Tibial nerve (tissue), 4 donors: ENCODE measurements around the gene PPP1R16B. TPM values are rescaled to one million over a fixed set of nuclear protein-coding genes. Genes with fewer than 3 reads are reported as not detected.

Experiments used
- DNase-seq, 2 donors: peaks; one replicate each; pipeline ENCODE4 v3.0.0-alpha.2; 2019; ENCODE audit warnings: low spot score in 2 of 2
- H3K27ac ChIP-seq, 4 donors: fragments of 200-600 bp; sonication (generic) in 3 of 4; one replicate each; pipeline ENCODE4 v1.5.1; 2017 to 2019; ENCODE audit warnings: mild to moderate bottlenecking in 1 of 4
- H3K27me3 ChIP-seq, 2 donors: fragments of 200-600 bp; sonication (generic) in 1 of 2; one replicate each; pipeline versions ENCODE4 v1.5.1 to v1.6.0; 2017 to 2019
- H3K36me3 ChIP-seq, 3 donors: fragments of 200-600 bp; sonication (generic); one replicate each; pipeline ENCODE4 v1.5.1; 2018 to 2019
- H3K4me1 ChIP-seq, 4 donors: fragments of 200-600 bp; sonication (generic) in 3 of 4; one replicate each; pipeline ENCODE4 v1.5.1; 2017 to 2019
- H3K4me3 ChIP-seq, 4 donors: fragments of 200-600 bp; sonication (generic) in 3 of 4; one replicate each; pipeline ENCODE4 v1.5.1; 2017 to 2019; ENCODE audit warnings: mild to moderate bottlenecking in 1 of 4, moderate library complexity in 1 of 4
- H3K9me3 ChIP-seq, 4 donors: fragments of 200-600 bp; sonication (generic) in 3 of 4; one replicate each; pipeline ENCODE4 v1.5.1; 2017 to 2019
- EP300 ChIP-seq, 2 donors: sonication (generic); formaldehyde crosslinking; IDR thresholded peaks; one replicate each; pipeline ENCODE4 v1.6.1; 2017; ENCODE audit warnings: antibody characterized with exemption in 2 of 2, mild to moderate bottlenecking in 1 of 2
- POLR2A ChIP-seq, 2 donors: fragments of 450-650 bp; IDR thresholded peaks; one replicate each; pipeline ENCODE4 v1.6.1; 2017; ENCODE audit warnings: antibody characterized with exemption in 2 of 2, mild to moderate bottlenecking in 2 of 2, moderate library complexity in 2 of 2
- WGBS, 2 donors: methylation state at CpG; one replicate each; pipeline ENCODE4 v1.1.5; 2018; 5-methylcytosine and 5-hydroxymethylcytosine counted together
- total RNA-seq, 4 donors: library from RNA; depleted of rRNA; stranded (reverse); fragments of >200 nt; gene quantifications; one replicate each; pipeline ENCODE4 v1.1.0, GENCODE V29; 2016
- TF ChIP-seq, protein P1 (sequence below), 5 experiments: fragments of 200-600 bp in 3 of 5; fragments of 450-650 bp in 2 of 5; sonication (generic) in 3 of 5; IDR thresholded peaks; one replicate each; pipeline ENCODE4 v1.5.1; 2016 to 2019; ENCODE audit warnings: antibody characterized with exemption in 5 of 5, mild to moderate bottlenecking in 3 of 5, moderate library complexity in 2 of 5

PPP1R16B gene
- total RNA-seq, 4 donors from 2014 or later = 2.1 to 5.7 (median 4.6) TPM

- H3K27ac ChIP-seq = no peak overlapping the region
- H3K4me3 ChIP-seq = no peak overlapping the region
- 85 to 86% methylated on average over 13 of the region's 13 CpGs for WGBS, 2 donors
- no peak for DNase-seq
- H3K4me1 ChIP-seq = no peaks in the 10 kb centered on the region
- H3K36me3 ChIP-seq = peaks cover 0 to 12% (median 0%) of the 10 kb centered on the region in 3 donors
- peaks cover 0 to 4% of the 10 kb centered on the region in 2 donors for H3K27me3 ChIP-seq
- no peak for TF ChIP-seq POLR2A (IDR thresholded peaks at IDR 0.05)
- TF ChIP-seq, protein P1, sequence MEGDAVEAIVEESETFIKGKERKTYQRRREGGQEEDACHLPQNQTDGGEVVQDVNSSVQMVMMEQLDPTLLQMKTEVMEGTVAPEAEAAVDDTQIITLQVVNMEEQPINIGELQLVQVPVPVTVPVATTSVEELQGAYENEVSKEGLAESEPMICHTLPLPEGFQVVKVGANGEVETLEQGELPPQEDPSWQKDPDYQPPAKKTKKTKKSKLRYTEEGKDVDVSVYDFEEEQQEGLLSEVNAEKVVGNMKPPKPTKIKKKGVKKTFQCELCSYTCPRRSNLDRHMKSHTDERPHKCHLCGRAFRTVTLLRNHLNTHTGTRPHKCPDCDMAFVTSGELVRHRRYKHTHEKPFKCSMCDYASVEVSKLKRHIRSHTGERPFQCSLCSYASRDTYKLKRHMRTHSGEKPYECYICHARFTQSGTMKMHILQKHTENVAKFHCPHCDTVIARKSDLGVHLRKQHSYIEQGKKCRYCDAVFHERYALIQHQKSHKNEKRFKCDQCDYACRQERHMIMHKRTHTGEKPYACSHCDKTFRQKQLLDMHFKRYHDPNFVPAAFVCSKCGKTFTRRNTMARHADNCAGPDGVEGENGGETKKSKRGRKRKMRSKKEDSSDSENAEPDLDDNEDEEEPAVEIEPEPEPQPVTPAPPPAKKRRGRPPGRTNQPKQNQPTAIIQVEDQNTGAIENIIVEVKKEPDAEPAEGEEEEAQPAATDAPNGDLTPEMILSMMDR (IDR thresholded peaks at IDR 0.05) = no peak
- no peak for TF ChIP-seq EP300 (IDR thresholded peaks at IDR 0.05)
- H3K9me3 ChIP-seq = peaks cover 0 to 12% (median 0%) of the 10 kb centered on the region in 4 donors
Measured at GRCh38 chr20:38900606-38901005, 95.1 kb downstream of the PPP1R16B start.

- WGBS, 2 donors = 90 to 92% methylated on average over 8 of the region's 8 CpGs
- DNase-seq = no peak
- Histone ChIP-seq H3K27me3 (peaks cover 0 to 4% of the 10 kb centered on the region in 2 donors), H3K36me3 (peaks cover 0 to 16% (median 0%) of the 10 kb centered on the region in 3 donors), H3K27ac (no peak overlapping the region), H3K4me3 (no peak overlapping the region), H3K4me1 (no peaks in the 10 kb centered on the region), H3K9me3 (peaks cover 0 to 15% (median 0%) of the 10 kb centered on the region in 4 donors)
- TF ChIP-seq EP300 (IDR thresholded peaks at IDR 0.05) (no peak), POLR2A (IDR thresholded peaks at IDR 0.05) (no peak)
- TF ChIP-seq, protein P1 (IDR thresholded peaks at IDR 0.05) = no peak
Measured at GRCh38 chr20:38902601-38903000, 97.1 kb downstream of the PPP1R16B start.

DNA sequence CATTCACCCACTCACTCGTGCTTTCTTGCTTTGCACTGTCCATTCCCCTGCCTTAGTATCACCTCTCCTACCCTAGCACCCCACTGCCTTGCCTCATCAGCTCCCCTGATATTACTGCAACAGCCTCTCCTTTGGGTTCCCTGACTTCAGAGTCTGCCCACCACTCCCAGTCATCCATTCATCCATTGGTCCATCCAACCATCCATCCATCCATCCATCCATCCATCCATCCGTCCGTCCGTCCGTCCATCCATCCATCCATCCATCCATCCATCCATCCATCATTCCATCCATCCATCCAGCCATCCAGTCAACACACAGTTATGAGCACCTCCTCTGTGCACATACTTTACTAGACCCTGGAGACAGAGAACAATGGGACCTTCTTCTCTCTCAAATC lies 97.8 kb downstream of the PPP1R16B start:
- WGBS, 2 donors = 44 to 64% methylated on average over 5 of the region's 5 CpGs
- Histone ChIP-seq H3K4me1 (no peaks in the 10 kb centered on the region), H3K27me3 (peaks cover 0 to 4% of the 10 kb centered on the region in 2 donors), H3K36me3 (peaks cover 0 to 16% (median 0%) of the 10 kb centered on the region in 3 donors), H3K27ac (no peak overlapping the region), H3K4me3 (no peak overlapping the region), H3K9me3 (peaks cover 0 to 15% (median 0%) of the 10 kb centered on the region in 4 donors)
- no peak for DNase-seq
- TF ChIP-seq EP300 (IDR thresholded peaks at IDR 0.05) = no peak
- no peak for TF ChIP-seq POLR2A (IDR thresholded peaks at IDR 0.05)
- TF ChIP-seq, protein P1 (IDR thresholded peaks at IDR 0.05) = no peak

DNA sequence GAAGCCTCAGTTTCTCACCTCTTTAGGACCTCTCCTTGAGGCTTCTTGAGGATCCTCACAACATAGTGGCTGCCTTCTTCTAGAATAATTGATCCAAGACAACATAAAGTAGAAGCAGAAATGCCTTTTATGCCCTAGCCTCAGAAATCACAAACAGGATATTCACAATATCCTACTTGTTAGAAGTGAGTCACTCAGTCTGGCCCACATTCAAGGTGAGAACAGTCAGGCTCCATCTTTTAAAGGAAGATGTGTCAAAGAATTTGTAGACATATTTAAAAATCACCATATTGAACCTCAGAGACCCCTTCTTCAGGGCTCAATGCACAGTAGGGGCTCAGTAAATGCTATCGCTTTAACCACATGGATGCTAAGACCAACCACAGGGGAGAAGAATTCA lies 99.9 kb downstream of the PPP1R16B start:
- Histone ChIP-seq H3K9me3 (peaks cover 0 to 20% (median 0%) of the 10 kb centered on the region in 4 donors), H3K36me3 (peaks cover 0 to 16% (median 0%) of the 10 kb centered on the region in 3 donors), H3K27ac (no peak overlapping the region), H3K4me3 (no peak overlapping the region), H3K4me1 (no peaks in the 10 kb centered on the region), H3K27me3 (no peaks in the 10 kb centered on the region)
- WGBS, 2 donors = 57 to 100% methylated on average over 1 of the region's 1 CpG
- TF ChIP-seq POLR2A (IDR thresholded peaks at IDR 0.05) = no peak
- no peak for TF ChIP-seq EP300 (IDR thresholded peaks at IDR 0.05)
- TF ChIP-seq, protein P1 (IDR thresholded peaks at IDR 0.05) = no peak
- DNase-seq = no peak

DNA sequence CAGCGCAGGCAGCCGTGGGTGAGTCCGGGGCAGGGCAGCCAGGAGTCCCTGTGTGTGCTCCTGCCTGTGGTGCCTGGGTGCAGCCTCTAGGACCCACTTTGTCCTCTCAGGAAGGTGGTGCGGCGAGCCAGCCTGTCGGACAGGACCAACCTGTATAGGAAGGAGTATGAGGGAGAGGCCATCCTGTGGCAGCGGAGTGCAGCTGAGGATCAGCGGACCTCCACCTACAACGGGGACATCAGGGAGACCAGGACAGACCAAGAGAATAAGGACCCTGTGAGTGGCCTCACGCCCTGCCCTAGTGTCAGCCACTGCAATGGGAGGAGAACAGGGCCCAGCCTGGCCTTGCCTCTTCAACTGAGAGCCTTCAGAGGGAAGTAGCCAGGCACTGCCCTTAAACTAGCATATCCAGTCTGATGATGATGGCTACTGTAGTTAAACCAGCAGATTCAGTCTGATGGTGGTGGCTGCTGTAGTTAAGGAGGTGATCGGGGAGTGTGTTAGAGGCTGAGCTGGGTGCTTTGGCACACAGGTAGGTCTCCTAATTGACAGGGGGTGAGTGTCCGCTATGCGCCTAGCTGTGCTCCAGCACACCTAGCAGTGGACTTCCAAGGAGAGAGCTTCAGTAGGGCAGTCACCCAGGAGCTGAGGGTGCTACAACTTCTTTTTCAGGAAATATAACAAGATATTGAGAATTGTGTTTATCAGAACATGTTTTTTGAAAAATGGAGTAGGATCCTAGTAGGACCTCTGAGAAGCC lies 102.6 kb downstream of the PPP1R16B start:
- TF ChIP-seq, protein P1 (IDR thresholded peaks at IDR 0.05) = no peak
- TF ChIP-seq EP300 (IDR thresholded peaks at IDR 0.05) (no peak), POLR2A (IDR thresholded peaks at IDR 0.05) (no peak)
- no peak overlapping the region for H3K4me3 ChIP-seq
- H3K36me3 ChIP-seq = peaks cover 0 to 16% (median 0%) of the 10 kb centered on the region in 3 donors
- no peak overlapping the region for H3K27ac ChIP-seq
- WGBS, 2 donors = 92 to 93% methylated on average over 11 to 13 of the region's 13 CpGs
- no peaks in the 10 kb centered on the region for H3K4me1 ChIP-seq
- no peak for DNase-seq
- H3K9me3 ChIP-seq = peaks cover 0 to 20% (median 0%) of the 10 kb centered on the region in 4 donors
- H3K27me3 ChIP-seq = no peaks in the 10 kb centered on the region
